GM08714 (cell line): ENCODE data around the gene AP5B1.

ENCODE experiments used
- H3K4me3 ChIP-seq: fragments of 200-500 bp; sonication (Bioruptor generic); 2 replicates; pipeline ENCODE4 v1.5.1; 2014; ENCODE audit warnings: mild to moderate bottlenecking, low read length, inconsistent platforms
- ZNF274 ChIP-seq: IDR thresholded peaks from 2 replicates; pipeline ENCODE4 v1.6.1; 2012; ENCODE audit warnings: mild to moderate bottlenecking, low read depth, low read length

AP5B1 gene

DNA sequence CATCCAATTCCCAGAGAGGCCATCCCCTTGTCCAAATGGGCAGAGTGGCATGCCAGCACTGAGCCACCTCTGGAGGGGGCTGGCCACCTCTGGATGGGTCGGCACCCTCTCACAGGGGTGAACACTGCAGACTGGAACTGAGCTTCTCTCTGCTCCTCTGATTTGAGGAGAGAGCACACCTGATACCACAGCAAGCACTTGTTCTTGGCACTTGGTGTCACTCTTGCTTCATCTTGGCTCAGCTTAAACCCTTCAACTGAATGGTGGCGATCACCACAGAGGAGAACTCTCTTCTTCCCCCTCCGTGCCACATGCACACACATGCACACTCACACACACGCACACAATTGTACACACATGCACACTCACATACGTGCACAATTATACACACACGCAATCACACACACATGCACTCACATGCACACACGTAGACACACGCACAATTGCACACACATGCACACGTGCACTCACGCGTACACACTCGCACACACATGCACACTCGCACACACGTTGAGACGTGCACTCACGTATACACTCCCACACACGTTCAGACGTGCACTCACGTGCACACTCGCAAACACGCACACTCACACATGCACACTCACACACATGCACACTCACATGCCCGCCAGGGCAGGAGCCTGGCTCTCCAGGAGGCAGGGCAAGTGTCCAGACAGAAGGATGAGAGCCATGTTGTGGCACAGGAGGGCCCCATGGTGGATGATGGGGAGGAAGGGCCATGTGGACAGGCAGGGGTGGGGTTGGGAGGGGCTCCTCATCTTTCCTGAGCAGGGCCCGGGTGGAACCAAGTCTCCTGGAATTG is 29.5 kb upstream of the AP5B1 start:
- no peak for TF ChIP-seq ZNF274
- H3K4me3 ChIP-seq, result no peak overlapping the region

DNA sequence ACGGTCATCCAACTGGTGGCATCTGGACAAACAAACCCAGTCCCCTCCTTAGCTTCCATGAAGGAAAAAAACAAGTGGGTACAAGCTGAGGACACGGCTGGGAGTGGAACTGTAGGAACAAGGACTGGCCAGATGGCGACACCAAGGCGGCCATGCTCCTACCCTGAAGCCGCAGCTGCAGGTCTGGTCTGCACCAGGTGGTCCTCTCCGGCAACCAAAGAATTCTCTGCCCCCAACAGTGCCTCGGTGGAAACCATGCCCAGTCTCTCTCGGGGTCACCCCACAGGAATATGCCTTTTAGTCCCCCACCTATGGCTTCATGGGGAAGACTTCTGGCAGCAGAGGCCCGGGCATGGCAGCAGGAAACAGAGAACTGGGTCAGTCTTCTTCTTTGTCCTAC is 28.7 kb upstream of the AP5B1 start:
- no peak overlapping the region for H3K4me3 ChIP-seq
- no peak for TF ChIP-seq ZNF274

DNA sequence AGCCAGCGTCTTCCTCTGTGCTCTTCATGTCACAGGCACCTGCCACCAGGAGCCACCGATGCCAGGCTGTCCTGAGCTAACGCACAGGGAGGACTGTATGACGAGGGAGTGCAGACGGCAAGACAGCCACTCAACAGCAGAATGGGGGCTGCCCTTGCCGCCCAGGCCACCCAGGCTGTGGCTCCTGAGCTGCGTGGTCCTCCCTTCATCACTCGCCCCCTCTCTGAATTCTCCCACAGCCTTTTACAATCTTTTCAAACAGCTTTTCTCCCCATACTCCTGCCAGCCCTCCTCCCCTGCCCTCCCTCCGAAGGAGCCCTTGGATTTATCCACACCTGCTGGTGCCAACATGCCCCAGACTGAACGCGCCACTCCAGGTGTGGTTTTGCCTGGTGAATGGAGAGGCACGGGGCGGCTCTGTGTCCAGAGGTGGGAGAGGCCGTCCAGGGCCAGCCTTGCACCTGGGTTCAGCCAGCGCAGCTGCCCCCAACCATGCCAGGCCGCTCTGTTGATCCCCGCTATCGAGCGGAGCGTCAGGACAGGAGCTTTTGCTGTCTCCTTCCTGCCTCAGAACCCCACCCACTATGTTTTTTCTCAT is 28.1 kb upstream of the AP5B1 start:
- TF ChIP-seq ZNF274, result no peak
- H3K4me3 ChIP-seq, result no peak overlapping the region

DNA sequence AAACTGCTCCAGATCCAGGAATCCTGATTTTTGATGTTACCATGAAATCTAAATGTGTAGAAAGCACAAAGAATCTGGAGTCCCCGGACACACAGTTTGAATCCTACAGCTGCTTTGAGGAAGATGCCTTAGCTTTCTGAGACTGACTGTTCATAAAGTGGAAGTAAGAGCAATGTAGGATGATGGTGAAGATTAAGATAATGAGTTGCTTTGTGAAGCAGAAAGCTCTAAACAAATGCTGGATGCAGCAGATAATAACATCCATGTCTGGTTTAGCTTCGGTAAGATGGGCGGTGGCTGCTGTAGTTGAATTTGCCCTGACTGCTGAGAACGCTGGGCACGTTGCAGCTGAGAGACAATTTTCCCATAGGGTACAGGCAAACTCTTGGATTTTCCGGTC is 26.2 kb upstream of the AP5B1 start:
- H3K4me3 ChIP-seq, result no peak overlapping the region
- no peak for TF ChIP-seq ZNF274

DNA sequence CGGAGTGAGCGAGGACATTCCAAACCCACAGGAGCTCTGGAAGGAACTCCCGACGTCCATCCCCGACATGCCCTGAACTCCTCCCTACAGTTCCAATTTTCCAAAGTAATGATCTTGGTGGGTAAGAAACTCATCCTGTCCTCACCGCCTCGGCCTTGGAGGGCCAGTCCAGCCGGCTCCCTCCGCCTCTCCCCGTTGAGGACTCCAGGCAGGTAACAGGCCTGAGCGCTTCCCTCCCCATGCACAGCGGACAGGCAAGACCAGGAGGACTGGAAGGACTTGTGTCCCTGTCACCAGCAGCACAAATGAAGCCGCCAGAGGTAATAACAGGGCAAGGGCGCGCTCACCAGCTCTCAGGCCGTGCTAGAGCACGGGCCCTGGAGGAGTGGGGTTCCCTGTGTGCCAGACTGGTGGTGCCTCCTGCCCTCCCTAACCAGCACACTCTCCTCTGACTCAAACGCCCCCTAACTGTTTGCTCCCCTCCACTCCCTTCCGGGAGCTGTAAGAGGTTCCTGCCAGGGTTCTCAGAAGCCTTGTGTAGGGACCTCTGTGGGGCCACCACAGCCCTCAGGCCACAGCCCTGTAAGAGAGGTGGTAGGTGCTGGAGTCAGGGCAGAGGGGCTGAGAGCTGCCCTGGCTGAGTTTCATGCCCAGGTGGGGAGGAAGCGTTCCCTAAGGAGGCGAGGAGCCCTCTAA is 23.2 kb upstream of the AP5B1 start:
- TF ChIP-seq ZNF274, result no peak
- no peak overlapping the region for H3K4me3 ChIP-seq

DNA sequence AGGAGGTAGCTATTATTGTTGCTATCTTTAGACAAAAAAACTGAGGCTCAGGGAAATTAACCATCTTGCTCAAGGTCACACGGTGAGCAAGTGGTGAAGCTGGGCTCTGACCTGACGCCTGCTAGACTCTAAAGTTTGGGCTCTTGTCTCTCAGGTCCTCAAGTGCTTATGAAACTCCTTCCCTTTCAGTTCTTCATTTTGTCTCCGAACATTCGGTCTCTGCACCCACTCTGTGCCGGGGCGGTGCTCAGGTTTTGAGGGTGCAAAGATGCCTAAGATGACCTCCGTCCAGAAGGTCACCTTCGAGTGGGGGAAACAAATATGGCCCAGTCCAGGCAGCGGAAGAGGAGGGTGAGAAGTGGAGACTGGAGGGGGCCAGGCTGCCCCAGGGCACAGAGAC is 22.1 kb upstream of the AP5B1 start:
- no peak overlapping the region for H3K4me3 ChIP-seq
- TF ChIP-seq ZNF274, result no peak

DNA sequence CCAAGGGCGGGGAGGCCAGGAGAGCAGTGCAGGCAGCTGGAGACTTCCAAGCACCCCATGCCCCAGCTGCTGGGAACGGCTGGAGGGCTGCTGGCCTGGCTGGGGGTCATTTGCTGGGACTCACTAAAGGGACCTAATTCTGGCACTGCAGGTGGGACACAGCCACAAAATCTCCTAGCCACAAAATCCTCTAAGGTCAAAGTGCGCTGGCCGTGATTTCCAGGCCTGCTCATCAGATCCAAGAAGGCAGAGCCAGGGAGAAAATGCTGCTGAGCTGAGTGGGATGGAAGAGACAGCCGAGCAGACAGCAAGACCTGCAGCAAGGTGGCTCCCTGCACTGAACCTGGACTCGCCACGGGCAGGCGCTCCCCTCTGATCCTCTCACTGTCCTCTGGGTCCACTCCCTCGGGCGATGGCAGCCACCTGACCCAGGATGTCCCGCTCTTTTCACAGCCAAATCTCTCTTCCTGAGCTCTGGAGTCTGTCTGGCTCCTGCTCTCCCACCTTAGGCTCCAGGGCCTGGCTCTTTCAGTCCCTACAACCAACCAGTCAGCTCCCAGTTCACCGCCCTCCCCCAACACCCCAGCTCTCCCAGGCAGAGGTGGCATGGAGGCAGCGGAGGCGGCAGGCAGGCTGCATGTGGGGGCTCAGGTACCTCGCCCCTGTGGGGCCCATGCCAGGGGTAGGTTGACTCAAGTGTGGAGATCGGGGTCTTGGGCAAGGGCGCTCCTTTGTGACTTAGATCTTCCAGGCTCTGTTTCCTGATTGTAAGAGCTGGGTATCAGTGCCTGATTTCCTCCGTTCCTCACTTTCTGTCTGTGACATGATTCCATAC is 20.6 kb upstream of the AP5B1 start:
- no peak for TF ChIP-seq ZNF274
- no peak overlapping the region for H3K4me3 ChIP-seq

DNA sequence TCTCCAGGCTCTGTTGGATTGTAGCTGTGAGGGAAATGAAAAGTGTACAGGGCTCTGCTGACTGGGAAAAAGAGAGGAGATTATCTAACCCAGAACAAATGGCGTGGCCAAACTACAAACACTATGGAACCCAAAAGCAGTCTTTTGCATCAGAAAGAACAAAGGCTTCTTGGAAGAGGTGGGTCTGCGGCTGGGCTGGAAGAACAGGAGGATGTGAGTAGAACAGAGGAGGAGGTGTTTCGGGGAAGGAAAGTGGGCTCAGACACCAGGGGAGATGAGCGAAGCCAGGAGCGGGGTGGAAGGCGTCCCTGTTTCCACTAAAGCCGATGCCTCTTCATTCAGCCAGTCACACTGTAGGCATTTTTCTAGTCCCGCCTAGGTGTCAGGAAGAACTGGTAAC is 18.1 kb upstream of the AP5B1 start:
- TF ChIP-seq ZNF274, result no peak
- no peak overlapping the region for H3K4me3 ChIP-seq

DNA sequence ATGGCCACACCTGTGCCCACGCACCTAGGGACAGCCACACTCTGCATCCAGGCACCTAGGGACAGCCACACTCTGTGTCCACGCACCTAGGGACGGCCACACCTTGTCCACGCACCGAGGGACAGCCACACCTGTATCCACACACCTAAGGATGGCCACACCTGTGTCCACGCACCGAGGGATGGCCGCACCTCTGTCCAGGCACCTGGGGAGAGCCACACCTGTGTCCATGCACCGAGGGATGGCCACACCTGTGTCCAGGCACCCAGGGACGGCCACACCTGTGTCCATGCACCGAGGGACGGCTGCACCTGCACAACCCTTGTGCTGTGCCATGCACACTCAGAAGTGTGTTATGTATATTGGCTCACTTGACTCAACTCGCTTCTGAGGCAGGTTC is 16.9 kb upstream of the AP5B1 start:
- no peak for TF ChIP-seq ZNF274

DNA sequence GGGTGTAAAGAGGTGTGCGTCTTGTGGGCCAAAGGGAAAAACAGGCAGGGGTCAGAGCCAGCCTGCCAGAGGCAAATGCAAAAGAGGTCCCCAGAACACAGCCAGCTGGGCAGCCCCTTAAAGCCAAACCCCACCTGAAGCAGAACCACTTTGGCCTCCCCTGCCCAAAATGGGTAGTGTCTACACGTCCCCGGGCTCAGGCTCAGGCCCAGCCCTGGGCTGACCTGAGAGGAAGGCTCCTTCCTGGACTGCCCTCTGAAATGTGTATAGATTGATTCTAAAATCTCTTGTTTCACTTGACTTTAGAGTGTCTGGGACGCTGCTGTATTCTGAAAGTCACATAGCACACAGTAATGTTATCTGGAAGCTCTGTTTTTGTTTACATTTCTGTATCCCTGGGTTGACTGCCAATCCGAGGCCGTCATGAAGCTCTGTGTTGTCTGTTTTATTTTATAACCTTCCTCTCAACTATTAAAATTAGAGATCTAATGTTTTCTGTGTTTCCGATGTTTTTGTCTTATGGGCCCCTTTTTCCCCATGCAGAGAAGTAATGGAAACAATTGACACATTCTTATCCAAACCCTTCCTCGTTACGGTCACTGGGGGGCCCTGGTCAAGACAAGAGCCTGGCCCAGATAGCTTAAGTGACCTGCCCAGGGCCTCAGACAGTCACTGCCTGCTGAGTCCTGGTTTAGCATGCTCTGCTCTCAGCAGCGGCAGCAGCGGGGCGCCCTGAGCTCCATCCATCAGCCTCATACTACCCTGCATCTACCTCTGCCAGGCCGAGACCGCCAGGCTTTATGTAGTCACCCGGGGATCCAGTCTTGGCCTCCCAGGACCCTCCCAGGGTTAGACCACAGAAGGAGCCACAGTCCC is 16.2 kb upstream of the AP5B1 start:
- TF ChIP-seq ZNF274, result no peak
- no peak overlapping the region for H3K4me3 ChIP-seq

More for the DNA sequence above, 16.9 kb upstream of the AP5B1 start:
- H3K4me3 ChIP-seq, result no peak overlapping the region

DNA sequence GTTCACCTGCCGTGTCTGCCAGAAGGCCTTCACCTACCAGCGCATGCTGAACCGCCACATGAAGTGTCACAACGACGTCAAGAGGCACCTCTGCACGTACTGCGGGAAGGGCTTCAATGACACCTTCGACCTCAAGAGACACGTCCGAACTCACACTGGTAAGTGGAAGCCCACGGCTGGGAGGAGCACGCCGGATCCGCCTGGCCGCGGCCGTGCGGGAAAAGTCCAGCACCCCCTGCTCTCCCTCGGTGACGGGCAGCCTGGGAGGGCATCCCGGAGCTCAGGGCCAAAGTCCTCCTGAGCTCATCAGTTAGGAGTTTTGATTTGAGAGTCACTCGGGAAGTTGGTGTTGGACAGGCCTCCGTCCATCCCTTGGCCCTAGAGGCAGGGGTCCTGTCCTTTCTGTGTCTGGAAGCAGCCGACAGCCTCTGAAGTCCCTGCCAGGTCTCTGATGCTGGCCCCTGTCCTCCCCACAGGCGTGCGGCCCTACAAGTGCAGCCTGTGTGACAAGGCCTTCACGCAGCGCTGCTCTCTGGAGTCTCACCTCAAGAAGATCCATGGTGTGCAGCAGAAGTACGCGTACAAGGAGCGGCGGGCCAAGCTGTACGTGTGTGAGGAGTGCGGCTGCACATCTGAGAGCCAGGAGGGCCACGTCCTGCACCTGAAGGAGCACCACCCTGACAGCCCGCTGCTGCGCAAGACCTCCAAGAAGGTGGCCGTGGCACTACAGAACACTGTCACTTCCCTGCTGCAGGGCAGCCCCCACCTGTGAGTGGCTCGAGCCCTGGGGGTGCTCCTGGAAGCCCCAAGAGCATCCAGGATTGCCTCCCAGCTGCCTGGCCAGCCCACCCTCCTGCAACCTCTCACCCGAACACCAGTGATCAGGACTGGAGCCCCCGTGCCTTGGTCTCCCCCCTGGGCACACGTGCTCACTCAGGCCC is 14.1 kb upstream of the AP5B1 start:
- no peak for TF ChIP-seq ZNF274
- no peak overlapping the region for H3K4me3 ChIP-seq
